Measurements from ENCODE around the gene HPDL. TPM values are rescaled to one million over a fixed set of nuclear protein-coding genes. Genes with fewer than 3 reads are reported as not detected.

The HPDL gene
- total RNA-seq, 2 donors from 2014 or later: 0.41 to 1.5 TPM

DNA sequence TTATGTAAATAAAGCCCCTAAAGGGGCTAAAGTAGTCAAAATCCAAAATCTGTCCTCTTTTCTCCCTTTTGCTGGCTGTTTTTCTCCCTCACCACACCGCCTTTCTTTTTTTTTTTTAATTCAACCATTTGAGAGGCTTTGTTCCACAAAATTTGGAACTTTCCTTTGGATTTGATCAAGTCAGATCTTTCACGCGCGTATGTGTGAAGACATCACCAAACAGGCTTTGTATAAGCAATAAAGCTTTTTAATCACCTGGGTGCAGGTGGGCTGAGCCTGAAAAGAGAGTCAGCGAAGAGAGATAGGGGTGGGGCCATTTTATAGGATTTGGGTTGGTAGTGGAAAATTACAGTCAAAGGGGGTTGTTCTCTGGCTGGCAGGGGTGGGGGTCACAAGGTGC, 5.3 kb upstream of the HPDL start:
- no peak for DNase-seq (ENCODE audit: low spot score)
- intact Hi-C loops (cut with DNase I): no loop called here
- Histone ChIP-seq H3K4me1 (replicated peaks) (no peaks in the 10 kb centered on the region), H3K36me3 (no peaks in the 10 kb centered on the region), H3K27ac (peak overlapping the region in 1 of 2 donors; percentile 35), H3K9me3 (no peaks in the 10 kb centered on the region), H3K27me3 (replicated peaks; ENCODE audit: insufficient read depth) (no peaks in the 10 kb centered on the region), H3K4me3 (no peak overlapping the region)
- TF ChIP-seq, protein P1, sequence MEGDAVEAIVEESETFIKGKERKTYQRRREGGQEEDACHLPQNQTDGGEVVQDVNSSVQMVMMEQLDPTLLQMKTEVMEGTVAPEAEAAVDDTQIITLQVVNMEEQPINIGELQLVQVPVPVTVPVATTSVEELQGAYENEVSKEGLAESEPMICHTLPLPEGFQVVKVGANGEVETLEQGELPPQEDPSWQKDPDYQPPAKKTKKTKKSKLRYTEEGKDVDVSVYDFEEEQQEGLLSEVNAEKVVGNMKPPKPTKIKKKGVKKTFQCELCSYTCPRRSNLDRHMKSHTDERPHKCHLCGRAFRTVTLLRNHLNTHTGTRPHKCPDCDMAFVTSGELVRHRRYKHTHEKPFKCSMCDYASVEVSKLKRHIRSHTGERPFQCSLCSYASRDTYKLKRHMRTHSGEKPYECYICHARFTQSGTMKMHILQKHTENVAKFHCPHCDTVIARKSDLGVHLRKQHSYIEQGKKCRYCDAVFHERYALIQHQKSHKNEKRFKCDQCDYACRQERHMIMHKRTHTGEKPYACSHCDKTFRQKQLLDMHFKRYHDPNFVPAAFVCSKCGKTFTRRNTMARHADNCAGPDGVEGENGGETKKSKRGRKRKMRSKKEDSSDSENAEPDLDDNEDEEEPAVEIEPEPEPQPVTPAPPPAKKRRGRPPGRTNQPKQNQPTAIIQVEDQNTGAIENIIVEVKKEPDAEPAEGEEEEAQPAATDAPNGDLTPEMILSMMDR (IDR thresholded peaks at IDR 0.05): no peak
- TF ChIP-seq POLR2A (IDR thresholded peaks at IDR 0.05) (no peak), POLR2AphosphoS5 (IDR thresholded peaks at IDR 0.05) (no peak)
- 64% methylated on average over 5 of the region's 5 CpGs for WGBS

GRCh38 chr1:45322486-45323040, 4.1 kb upstream of the HPDL start:
- no peak for DNase-seq (ENCODE audit: low spot score)
- WGBS: 87% methylated on average over 10 of the region's 10 CpGs
- Histone ChIP-seq H3K27me3 (replicated peaks; ENCODE audit: insufficient read depth) (no peaks in the 10 kb centered on the region), H3K36me3 (no peaks in the 10 kb centered on the region), H3K27ac (no peak overlapping the region), H3K9me3 (no peaks in the 10 kb centered on the region), H3K4me1 (replicated peaks) (peaks cover 5% of the 10 kb centered on the region), H3K4me3 (no peak overlapping the region)
- TF ChIP-seq POLR2AphosphoS5 (IDR thresholded peaks at IDR 0.05): no peak
- no peak for TF ChIP-seq POLR2A (IDR thresholded peaks at IDR 0.05)
- TF ChIP-seq, protein P1 (IDR thresholded peaks at IDR 0.05): no peak
- intact Hi-C loops (cut with DNase I): no loop called here

DNA sequence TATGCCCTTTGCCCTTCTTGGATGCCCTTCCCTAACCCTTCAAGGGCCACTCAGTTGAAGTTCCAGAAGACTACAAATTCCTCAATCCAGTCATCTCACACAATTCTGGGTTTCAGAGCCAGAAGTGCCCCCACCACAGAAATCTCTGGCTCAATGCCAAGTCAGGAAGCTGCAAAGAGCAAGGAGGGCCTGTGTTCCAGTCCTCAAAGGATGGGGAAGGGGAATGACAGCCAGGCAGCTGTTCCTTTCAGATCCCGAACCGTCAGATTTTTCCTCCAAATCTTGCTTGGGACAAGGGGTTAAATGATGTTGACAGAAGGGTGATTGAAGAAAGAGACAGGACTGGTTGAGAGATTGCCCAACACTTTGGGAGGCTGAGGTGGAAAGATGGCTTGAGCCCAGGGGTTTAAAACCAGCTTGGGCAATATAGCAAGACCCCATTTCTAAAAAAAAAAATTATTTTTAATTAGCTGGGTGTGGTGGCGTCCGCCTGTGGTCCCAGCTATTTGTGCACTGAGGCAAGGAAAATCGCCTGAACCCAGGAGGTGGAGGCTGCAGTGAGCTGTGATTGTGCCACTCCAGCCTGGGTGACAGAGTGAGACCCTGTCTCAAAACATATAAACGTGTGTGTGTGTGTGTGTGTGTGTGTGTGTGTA, 716 bp upstream of the HPDL start:
- H3K27ac ChIP-seq: no peak overlapping the region
- H3K27me3 ChIP-seq (replicated peaks; ENCODE audit: insufficient read depth): no peaks in the 10 kb centered on the region
- H3K4me1 ChIP-seq (replicated peaks): peaks cover 6% of the 10 kb centered on the region
- no peaks in the 10 kb centered on the region for H3K36me3 ChIP-seq
- intact Hi-C loops (cut with DNase I): no loop called here
- DNase-seq (ENCODE audit: low spot score): no peak
- no peak for TF ChIP-seq POLR2AphosphoS5 (IDR thresholded peaks at IDR 0.05)
- TF ChIP-seq, protein P1 (IDR thresholded peaks at IDR 0.05): no peak
- no peak for TF ChIP-seq POLR2A (IDR thresholded peaks at IDR 0.05)
- H3K4me3 ChIP-seq: no peak overlapping the region
- WGBS: 64% methylated on average over 6 of the region's 6 CpGs
- no peaks in the 10 kb centered on the region for H3K9me3 ChIP-seq

DNA sequence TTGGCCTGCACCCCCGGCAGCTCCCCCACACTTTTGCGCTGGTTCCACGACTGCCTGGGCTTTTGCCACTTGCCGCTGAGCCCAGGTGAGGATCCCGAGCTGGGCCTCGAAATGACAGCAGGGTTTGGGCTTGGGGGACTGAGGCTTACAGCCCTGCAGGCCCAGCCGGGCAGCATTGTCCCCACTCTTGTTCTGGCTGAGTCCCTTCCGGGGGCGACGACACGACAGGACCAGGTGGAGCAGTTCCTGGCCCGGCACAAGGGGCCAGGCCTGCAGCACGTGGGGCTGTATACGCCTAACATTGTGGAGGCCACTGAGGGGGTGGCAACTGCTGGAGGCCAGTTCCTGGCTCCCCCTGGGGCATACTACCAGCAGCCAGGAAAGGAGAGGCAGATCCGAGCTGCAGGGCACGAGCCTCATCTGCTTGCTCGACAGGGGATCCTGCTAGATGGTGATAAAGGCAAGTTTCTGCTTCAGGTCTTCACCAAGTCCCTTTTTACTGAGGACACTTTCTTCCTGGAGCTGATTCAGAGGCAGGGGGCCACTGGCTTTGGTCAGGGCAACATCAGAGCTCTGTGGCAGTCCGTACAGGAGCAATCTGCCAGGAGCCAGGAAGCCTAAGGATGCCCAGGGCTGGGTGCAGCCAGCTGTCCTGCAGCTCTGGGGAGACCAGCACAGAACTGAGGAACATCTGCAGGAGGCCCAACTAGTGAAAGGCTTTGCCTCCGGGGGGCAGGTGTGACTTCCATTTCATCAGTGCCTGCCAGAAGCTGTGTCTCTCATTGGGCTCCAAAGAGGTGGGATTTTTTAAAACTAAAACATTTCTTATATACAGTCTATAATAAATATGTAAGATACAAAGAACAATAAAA, 1.2 kb downstream of the HPDL start:
- intact Hi-C loops (cut with DNase I): no loop called here
- WGBS: 79% methylated on average over 19 of the region's 19 CpGs
- Histone ChIP-seq H3K4me3 (no peak overlapping the region), H3K27me3 (replicated peaks; ENCODE audit: insufficient read depth) (no peaks in the 10 kb centered on the region), H3K4me1 (replicated peaks) (peaks cover 6% of the 10 kb centered on the region), H3K9me3 (no peaks in the 10 kb centered on the region), H3K27ac (no peak overlapping the region), H3K36me3 (peaks cover 0 to 4% of the 10 kb centered on the region in 2 donors)
- no peak for DNase-seq (ENCODE audit: low spot score)
- TF ChIP-seq, protein P1 (IDR thresholded peaks at IDR 0.05): no peak
- TF ChIP-seq POLR2AphosphoS5 (IDR thresholded peaks at IDR 0.05): no peak
- TF ChIP-seq POLR2A (IDR thresholded peaks at IDR 0.05): no peak

All from prostate gland (tissue), 2 donors.